DOHH2 (cell line): Measurements from ENCODE around the gene TIMM17B.

ENCODE experiments used
- EZH2phosphoT487 ChIP-seq: fragments of 200-600 bp; sonication (generic); IDR thresholded peaks from 2 replicates; pipeline ENCODE4 v1.6.1; 2017; ENCODE audit warnings: borderline replicate concordance, mild to moderate bottlenecking, antibody characterized with exemption, low read length, moderate library complexity, mixed read lengths
- TF ChIP-seq, protein P1 (sequence below): fragments of 200-600 bp; sonication (generic); IDR thresholded peaks from one replicate; pipeline ENCODE4 v1.5.1; 2014; ENCODE audit warnings: antibody characterized with exemption, mild to moderate bottlenecking, low read depth, low read length; ENCODE audit not compliant: poor library complexity, severe bottlenecking

GRCh38 chrX:48897625-48898306, at the start of gene TIMM17B, which contains the start of gene PQBP1:
- TF ChIP-seq, protein P1, sequence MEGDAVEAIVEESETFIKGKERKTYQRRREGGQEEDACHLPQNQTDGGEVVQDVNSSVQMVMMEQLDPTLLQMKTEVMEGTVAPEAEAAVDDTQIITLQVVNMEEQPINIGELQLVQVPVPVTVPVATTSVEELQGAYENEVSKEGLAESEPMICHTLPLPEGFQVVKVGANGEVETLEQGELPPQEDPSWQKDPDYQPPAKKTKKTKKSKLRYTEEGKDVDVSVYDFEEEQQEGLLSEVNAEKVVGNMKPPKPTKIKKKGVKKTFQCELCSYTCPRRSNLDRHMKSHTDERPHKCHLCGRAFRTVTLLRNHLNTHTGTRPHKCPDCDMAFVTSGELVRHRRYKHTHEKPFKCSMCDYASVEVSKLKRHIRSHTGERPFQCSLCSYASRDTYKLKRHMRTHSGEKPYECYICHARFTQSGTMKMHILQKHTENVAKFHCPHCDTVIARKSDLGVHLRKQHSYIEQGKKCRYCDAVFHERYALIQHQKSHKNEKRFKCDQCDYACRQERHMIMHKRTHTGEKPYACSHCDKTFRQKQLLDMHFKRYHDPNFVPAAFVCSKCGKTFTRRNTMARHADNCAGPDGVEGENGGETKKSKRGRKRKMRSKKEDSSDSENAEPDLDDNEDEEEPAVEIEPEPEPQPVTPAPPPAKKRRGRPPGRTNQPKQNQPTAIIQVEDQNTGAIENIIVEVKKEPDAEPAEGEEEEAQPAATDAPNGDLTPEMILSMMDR: no peak
- TF ChIP-seq EZH2phosphoT487: no peak
